T-helper 1 cell (primary cell): ENCODE results near the gene NRM.
A peak's percentile ranks its signal among the peaks of the same experiment; 100 is the strongest.
"Not testable (repeated sequence)": the region's sequence is repeated elsewhere in the genome, so short reads cannot be mapped to it uniquely, and the experiment has no call there.

Experiments
- DNase-seq, 5 donors: peaks; one replicate each; pipeline ENCODE4 v3.0.0-alpha.2; 2012 to 2020

NRM gene

DNA sequence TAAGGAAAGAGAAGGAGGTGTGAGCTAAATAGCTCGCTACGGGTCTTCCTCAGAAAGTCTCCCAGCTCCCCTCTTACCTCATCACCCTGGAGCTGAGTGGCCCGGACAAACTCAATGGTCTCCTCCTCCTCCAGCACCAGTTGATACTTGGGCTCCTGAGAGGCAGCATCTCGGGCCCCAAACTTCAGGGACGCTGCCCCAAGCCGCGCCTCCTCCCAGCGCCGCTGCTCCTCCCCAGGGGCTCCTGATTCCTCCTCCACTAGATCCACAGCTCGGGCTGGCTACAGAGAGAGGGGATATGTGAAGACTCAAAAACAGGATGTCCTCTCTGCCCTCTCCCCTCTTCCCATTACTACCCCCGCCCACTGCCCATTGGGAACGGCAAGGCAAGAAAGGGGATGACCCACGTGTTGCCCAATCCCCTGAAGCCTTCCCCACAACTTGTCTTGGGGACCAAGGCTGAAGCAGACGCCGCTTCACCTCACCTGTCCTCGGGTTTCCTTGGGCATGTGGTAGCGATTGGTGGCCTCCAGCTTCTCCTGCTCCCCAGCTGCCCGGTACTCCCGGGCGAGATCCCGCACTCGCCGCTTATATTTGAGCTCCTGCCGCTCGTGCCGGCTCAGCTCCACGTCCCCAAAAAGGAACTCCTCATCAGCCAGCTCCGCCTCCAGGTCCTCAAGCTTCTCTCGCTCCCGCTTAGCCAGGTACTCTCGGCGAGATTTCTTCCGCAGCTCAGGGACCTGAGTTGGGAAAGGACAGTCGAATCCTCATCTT is 25.6 kb downstream of the NRM start:
- no peak for DNase-seq

DNA sequence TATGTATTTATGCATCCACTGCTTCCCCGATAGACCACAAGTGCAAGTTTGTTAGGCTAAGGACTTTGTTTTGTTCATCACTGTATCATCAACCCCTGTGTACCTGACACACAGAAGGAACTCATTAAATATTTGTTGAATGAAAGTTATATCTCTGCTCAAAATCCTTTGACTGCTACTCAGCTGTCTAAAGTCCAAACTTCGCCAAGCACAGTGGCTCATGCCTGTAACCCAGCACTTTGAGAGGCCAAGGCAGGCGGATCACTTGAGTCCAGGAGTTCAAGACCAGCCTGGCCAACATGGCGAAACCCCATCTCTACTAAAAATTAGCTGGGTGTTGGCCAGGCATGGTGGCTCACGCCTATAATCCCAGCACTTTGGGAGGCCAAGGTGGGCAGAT is 32.9 kb downstream of the NRM start:
- not testable (repeated sequence) for DNase-seq

DNA sequence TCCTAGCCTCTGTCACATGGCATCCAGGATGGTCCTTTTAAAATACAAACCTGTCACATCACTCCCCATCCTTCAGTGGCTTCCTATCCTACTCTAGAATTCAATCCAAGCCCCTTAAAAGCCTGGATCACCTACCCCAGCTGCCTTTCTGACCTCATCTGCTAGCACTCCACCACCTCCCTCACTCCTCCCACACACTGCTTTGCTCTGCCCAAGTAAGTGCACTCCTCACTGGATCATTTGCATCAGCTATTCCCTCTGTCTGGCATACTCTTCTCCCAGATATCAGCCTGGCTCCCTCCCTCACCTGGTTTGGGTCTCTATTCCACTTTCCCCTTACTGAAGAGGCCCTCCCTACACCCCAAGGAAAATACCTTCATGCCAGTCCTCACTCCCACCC is 33.3 kb downstream of the NRM start:
- no peak for DNase-seq

DNA sequence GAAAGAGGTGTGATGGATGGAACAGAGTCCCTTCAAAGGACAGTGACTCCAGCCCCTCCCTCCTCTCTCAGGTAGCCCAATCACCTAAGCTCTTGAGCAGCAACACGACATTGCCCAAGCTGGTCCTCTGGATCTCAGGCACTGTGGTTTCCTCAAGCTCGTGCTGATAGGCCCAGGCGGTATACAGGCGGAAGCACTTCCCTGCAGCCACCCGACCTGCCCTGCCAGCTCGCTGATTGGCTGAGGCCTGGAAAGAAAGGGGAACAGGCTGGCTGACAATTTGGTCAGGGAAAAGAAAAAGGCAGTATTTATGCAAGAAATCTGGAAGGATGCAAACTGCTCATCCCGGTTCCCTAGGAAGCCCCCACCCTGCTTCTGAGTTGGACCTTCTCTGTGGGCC is 34.3 kb downstream of the NRM start:
- no peak for DNase-seq

DNA sequence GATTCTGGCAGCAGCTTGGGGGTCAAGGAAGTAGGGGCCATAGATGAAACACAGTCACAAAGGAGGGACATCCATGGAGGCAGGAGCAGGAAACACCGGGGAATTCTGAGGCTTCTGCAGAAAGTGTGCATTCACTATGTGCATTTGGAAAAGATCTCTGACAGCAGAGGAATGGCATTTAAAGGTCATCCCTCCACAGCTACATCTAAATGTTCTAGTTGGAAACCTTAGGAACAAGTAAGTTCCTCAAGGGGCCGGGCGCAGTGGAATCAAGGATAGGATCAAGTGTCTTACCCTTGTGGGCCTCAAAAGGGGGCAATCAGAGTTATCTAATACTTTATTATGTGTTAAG is 35.1 kb downstream of the NRM start:
- DNase-seq = no peak

DNA sequence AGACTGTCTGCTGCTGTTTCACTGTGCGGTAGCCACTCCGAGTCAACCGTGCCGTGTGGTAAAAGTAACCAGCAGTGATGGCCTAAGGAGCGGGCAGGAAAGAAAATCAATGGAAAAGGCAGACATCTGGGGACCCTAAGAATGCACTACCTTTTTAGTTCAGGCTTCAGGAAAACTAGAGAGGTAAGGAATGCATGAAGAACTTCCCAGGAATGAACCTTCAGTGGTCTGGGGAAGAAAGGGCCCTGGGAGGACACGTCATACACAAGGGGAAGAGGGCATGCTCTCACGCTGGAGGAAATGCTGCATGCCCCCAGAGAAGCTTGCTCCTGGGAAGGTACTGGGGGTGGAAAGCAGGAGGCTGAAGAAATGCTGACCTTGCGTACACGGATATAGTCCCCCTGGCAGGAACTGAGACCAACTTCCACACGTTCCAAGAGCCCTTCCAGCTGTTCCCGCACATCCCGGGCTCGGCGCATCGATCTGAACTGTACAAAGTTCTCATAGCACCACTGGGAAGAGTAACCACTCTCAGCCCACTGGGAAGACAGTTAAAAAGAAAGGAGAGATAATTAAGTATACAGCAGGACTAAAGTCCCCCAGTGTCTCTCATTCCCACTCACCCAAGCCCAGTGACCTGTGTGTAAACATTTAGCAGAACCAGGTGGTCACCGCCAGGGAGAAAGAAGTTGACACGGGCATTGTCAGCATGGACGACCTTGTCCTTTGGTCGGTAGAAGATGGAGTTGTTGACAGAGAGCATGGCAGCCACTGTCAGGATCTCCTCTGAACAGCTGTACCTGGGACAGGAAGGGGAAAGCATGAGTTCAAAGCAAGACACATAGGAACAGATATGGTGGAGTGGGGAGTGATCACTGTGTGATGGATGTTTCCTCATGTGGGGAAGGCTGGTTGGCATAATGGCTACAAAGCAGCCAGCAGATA is 35.7 kb downstream of the NRM start:
- no peak for DNase-seq

DNA sequence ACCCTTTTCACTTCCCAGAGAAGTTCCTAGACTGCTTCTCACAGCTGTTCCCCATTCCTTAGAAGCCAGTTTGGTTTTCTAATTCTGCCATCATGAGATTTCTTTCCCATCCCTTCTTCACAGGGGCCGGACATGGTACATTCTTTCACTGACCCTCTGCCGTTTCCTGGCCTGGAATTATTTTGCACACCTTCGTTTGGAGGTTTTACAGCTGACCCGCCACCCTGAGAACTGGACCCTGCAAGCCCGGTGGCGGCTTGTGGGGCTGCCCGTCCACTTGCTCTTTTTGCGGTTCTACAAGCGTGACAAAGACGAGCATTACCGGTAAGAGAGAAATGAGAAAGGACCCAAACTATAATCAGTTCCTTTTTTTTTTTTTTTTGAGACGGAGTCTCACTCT is 39.6 kb downstream of the NRM start:
- DNase-seq = no peak

DNA sequence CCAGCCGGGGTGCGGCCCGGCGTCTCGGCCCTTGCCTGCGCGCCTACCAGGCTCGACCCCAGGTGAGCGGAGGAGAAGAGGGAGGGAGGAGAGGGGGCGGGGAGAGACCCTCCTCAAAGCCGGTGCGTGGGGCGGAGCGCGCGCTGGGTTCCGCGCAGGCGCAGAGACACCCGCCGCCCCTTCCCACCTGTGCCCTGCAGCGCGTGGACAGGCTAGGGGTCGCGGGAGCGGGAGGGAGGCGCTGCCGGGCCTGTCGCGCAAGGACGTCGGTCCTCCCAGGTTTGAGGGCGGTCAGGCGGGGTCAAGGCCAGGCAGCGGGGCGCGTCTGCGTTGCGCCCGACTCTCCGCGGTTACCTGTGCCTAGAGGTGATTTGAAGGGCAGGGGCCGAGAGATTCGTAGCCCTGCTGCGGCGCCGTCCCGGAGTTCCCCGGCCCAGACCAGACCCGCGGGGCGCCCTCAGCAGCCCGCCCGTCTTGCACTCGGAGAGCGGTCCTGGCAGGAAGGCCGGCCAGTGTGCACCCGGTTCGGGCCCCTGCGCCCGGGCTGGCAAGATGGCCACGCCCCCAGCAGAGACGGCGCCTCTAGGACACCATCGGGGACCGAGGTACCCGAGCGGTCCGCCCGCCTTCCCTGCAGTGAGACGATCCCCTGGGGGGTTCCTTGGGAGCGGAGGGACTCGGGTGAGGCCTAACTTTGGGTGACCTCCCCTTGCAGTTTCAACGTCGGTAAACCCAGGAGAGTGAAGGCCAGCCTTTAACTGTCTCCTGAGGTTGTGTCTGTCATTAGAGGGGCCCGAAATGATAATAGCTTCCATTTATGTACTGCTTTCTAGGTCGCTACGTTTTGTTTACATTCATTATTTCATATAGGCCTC is 43.3 kb downstream of the NRM start:
- peak; percentile 36 to 80 (median 54) for DNase-seq

DNA sequence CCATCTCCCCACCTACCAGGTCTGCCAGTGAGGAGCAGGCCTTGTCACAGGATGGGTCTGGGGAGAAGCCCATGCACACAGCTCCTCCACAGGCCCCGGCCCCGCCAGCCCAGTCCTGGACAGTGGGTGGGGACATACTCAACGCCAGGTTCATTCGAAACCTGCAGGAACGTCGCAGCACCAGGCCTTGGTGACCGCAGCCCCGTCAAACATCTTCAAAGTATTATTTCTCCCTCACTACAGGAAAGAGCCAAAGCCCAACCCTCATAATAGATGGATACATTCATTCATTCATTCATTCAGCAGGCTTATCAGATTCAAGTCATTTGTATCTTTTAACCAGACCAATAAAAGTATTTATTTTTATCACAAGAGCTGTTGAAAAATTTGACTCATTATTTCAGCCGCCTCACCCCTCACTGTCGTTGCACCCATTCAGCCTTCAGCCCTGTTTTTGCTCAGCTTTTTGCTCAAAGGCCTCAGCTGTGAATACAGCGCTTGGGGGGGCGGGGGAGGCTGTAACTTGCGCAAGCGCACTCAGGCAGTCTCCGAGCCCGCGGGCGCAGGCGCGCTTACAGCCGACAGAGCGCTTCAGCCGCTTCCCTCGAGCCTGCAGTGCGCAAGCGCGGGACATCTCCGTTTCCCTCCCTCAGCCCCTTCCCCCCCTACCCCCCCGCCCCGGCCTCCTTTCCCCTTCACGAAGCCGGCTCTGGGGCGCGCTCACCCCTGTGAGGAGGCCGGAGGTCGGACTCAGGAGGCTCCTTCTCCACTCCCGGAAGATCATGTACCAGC is 44.1 kb downstream of the NRM start, which contains the start of gene C6orf136:
C6orf136 (plus strand) TSS at position 684 of the 792 bp plus-strand sequence; CDS start at position 783, 99 bp downstream.
- peak; percentile 89 to 96 (median 92) for DNase-seq

DNA sequence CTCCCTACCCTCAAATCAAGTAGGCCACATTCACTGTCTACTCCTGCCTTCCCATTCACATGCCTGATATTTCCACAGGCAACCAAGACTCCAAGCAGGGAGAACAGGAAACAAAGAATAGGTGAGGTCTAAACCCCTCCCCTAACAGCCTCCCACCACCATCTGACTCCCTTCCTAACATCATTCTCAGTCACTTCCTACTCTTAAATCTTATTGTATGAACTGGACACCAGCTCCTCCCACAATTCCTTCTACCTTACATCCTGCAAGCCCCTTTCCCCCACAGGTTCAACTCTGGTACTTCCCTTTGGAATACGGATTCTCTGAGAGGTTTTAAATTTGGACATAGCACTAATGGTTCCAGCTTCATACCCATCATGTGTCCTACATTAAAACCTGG is 44.8 kb downstream of the NRM start:
- DNase-seq = no peak

DNA sequence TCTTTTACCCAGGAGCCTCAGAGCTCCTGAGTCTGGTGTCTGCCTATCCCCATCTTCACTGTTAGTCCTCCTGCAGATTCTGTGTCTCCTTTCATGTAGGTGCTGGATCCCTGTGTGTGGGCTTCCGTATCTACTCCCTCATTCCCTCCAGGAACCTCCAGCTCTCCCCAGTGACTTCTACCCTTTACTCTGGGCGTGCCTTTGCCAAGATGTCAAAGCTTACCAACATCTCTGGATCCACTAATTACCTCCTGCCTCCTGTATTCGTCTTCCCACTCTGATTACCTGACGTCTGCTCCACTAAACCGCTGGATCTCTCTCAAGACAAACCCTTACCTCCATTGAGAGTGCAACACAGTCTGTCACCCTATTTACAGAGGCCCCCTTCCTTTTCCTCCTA is 46.0 kb downstream of the NRM start:
- DNase-seq = no peak

DNA sequence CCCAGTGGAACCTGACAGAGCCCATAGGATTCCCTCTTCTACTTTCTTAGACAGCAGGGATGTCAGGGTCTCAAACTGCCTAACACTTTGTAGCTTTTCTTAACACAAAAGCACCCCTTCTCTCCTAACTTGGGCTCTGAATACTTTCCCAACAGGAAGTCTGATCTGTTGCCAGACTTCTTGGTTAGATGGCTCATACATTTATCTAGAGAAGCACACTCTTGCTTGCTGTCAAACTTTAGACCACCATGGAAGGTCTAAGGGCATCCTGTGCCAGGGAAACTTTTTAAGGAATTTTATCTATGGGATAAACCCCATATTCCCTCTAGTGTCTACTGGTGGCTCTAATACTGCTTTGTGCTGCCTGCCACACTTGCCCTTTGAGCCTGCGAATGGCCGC is 47.1 kb downstream of the NRM start:
- no peak for DNase-seq

DNA sequence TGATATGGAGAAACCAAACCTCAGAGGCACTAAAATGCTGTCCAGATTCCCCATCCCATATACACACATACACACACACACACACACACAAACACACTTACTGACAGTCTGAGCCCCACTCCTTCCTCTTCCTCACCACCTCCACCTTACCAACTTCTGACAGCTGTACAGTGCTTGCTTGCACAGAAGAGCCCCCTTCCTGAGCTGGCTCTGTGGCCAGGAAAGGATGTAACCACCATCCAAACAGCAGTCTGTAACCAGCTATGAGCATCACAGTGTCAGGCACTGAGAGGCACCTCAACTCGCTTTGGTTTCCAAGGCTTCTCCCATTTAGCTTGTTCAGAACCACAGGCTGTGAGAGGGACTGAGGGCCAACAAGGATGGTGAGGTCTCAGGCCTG is 49.7 kb downstream of the NRM start:
- DNase-seq = no peak

DNA sequence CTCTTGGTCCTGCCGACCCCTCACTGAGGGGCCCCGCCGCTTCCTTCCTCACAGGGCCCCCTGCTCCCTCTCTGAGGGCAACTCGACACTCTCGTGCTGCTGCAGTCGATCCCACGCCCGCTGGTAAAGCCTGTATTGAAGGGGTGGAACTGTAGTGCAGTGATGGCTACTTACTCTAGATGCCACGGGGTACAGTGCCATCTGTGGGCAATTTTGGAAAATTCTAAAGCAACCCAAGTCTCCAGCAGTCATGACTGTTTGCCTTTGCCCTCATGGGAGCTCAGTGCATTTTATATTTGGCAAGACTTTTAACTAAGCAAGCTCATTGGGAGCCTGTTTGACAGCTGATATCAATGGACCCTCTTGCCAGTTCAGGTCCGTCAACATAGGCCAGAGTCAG is 50.3 kb downstream of the NRM start:
- no peak for DNase-seq
